GM13976 (cell line): ENCODE data around the gene ERO1B.

ENCODE experiments used
- DNase-seq: peaks from one replicate; pipeline ENCODE4 v3.0.0; 2012; ENCODE audit warnings: low spot score
- in situ Hi-C: fragments of 300-500 bp; cut with MboI; formaldehyde crosslinking; loops from one replicate; pipeline ENCODE4 v1.12.0; 2022; ENCODE audit warnings: low sequenced_read_pairs, mixed read lengths, inconsistent platforms; ENCODE audit not compliant: unreplicated experiment
- TF ChIP-seq, protein P1 (sequence below): IDR thresholded peaks from 2 replicates; pipeline ENCODE4 v1.5.1; 2012; ENCODE audit warnings: borderline replicate concordance, mild to moderate bottlenecking; ENCODE audit not compliant: insufficient read depth; ENCODE audit errors: extremely low read depth, missing control alignments, control extremely low read depth

Gene ERO1B

GRCh38 chr1:236259043-236259442, 22.7 kb downstream of the ERO1B start:
- in situ Hi-C loops, result no loop called here
- TF ChIP-seq, protein P1, sequence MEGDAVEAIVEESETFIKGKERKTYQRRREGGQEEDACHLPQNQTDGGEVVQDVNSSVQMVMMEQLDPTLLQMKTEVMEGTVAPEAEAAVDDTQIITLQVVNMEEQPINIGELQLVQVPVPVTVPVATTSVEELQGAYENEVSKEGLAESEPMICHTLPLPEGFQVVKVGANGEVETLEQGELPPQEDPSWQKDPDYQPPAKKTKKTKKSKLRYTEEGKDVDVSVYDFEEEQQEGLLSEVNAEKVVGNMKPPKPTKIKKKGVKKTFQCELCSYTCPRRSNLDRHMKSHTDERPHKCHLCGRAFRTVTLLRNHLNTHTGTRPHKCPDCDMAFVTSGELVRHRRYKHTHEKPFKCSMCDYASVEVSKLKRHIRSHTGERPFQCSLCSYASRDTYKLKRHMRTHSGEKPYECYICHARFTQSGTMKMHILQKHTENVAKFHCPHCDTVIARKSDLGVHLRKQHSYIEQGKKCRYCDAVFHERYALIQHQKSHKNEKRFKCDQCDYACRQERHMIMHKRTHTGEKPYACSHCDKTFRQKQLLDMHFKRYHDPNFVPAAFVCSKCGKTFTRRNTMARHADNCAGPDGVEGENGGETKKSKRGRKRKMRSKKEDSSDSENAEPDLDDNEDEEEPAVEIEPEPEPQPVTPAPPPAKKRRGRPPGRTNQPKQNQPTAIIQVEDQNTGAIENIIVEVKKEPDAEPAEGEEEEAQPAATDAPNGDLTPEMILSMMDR, result no peak
- no peak for DNase-seq

DNA sequence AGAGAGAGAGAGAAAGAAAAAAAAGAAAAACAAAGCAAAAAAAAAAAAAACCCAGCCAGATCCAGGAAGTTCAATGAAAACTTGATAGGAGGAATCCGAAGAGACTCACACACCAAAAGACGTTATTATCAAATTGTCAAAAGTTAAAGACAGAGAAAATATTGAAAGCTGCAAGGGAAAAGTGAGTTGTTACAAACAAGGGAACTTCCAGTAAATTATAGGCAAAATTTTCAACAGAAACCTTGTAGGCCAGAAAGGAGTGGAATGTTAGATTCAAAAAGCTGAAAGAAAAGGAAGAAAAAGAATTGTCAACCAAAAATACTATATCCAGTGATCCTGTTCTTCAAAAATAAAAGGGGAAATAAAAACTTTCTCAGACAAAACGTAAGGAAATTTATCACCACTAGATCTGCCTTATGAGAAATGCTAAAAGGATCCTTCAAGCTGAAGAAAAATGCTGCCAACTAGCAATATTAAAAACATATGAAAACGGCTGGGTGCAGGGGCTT, 23.6 kb downstream of the ERO1B start:
- in situ Hi-C loops, result no loop called here
- TF ChIP-seq, protein P1, result no peak

DNA sequence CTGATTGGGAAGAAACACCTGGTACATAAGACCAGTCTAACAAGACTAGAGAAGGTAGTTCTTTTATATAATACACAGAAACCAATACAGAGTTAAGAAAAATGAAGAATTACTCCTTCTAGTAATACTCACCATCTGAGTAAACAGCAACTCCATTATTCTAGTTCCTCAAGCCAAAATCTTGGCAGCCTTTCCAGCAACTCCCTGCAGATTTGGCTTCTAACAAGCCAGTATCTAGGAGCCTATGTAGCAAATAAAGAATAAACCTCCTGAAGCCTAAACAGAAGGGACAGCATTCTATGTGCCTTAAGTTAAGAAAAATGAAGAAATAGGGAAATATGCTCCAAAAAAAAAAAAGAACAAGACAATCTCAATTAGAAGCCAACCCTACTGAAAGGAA, 24.5 kb downstream of the ERO1B start:
- TF ChIP-seq, protein P1, result no peak
- in situ Hi-C loops, result no loop called here

More for the DNA sequence above, 23.6 kb downstream of the ERO1B start:
- DNase-seq, result no peak

GRCh38 chr1:236253918-236254637, 27.7 kb downstream of the ERO1B start:
- in situ Hi-C loops, result no loop called here
- TF ChIP-seq, protein P1, result no peak
- DNase-seq, result no peak

More for the DNA sequence above, 24.5 kb downstream of the ERO1B start:
- no peak for DNase-seq

DNA sequence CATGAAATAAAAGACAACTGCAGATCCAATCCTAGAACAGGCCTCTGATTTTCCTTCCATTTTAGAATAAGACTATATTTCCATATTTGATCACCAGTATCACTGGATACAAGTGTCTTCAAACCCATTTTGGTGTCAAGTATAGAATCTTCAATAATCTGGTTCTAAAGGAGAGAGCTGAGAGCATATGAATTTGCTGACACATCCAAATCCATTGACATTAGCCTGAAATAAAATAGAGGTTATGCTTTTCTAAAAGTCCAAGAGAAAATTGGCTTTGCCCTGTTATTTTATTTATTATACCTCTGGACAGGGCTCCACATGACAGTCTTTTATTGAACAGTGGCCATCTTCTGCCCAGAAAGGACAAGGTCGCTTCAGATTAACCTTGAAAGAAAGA, 28.6 kb downstream of the ERO1B start:
- TF ChIP-seq, protein P1, result no peak
- in situ Hi-C loops, result no loop called here
- no peak for DNase-seq

DNA sequence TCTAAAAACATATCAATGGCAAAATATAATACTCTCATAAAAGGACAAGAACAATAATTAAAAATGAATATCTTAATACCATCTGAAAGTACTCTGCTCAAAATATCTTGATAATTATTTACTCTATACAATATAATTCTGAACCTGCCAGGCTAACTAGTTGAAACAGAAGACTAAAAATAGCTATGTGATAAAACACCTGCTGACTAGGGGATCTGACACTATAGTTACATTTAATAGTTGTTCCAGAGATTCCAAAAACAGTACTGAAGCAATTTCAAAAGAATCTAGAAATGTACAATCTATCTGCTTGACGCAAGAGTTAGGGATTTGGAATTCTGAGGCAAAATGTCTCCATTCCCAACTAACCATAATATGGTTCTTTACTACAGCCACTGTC, 30.2 kb downstream of the ERO1B start:
- in situ Hi-C loops, result no loop called here
- no peak for DNase-seq
- TF ChIP-seq, protein P1, result no peak

GRCh38 chr1:236247286-236247685, 34.5 kb downstream of the ERO1B start:
- TF ChIP-seq, protein P1, result no peak
- DNase-seq, result no peak
- in situ Hi-C loops, result no loop called here
